Upper lobe of left lung (tissue), 4 donors: ENCODE measurements around the gene DGKA.
A peak's percentile ranks its signal among the peaks of the same experiment; 100 is the strongest.

ENCODE experiments used
- EP300 ChIP-seq, 4 donors: sonication (generic); formaldehyde crosslinking; IDR thresholded peaks; one replicate each; pipeline ENCODE4 v1.5.1; 2017; ENCODE audit warnings: antibody characterized with exemption in 4 of 4, control low read depth in 2 of 4
- POLR2A ChIP-seq, 4 donors: fragments of 450-650 bp; IDR thresholded peaks; one replicate each; pipeline ENCODE4 v1.5.1; 2016 to 2017; ENCODE audit warnings: antibody characterized with exemption in 4 of 4, mild to moderate bottlenecking in 2 of 4
- POLR2AphosphoS5 ChIP-seq, 2 donors: sonication (generic); formaldehyde crosslinking; IDR thresholded peaks; one replicate each; pipeline ENCODE4 v1.5.1; 2017; ENCODE audit warnings: antibody characterized with exemption in 2 of 2
- TF ChIP-seq, protein P1 (sequence below), 6 experiments: fragments of 450-650 bp in 4 of 6; fragments of 200-600 bp in 2 of 6; sonication (generic) in 2 of 6; IDR thresholded peaks; one replicate each; pipeline ENCODE4 v1.5.1; 2016 to 2019; ENCODE audit warnings: antibody characterized with exemption in 6 of 6

DNA sequence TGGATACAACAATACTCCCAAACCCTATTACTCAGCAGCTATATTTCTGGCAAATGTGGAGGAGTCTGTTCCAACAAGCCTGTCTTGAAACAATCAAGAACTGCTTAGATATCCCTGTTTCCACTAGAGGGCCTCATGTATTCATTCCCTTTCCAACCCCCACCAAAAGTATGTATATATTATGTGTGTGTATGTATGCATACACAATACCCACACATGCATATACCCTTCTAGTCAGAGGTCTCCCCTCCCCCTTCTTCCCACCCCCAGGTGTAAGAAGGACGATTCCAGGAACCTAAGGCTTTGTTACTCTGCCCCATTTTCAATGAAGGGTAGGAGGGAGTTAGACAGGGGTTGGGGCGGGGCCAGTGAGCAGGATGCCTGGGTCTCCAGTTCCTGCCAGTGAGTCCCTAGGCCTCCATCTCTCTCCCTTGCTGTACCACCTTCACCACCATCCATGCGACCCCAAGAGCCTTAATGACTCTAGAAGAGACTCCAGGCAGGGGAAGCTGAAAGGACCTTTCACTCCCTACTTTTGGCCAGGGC is at the start of gene DGKA:
- TF ChIP-seq, protein P1, sequence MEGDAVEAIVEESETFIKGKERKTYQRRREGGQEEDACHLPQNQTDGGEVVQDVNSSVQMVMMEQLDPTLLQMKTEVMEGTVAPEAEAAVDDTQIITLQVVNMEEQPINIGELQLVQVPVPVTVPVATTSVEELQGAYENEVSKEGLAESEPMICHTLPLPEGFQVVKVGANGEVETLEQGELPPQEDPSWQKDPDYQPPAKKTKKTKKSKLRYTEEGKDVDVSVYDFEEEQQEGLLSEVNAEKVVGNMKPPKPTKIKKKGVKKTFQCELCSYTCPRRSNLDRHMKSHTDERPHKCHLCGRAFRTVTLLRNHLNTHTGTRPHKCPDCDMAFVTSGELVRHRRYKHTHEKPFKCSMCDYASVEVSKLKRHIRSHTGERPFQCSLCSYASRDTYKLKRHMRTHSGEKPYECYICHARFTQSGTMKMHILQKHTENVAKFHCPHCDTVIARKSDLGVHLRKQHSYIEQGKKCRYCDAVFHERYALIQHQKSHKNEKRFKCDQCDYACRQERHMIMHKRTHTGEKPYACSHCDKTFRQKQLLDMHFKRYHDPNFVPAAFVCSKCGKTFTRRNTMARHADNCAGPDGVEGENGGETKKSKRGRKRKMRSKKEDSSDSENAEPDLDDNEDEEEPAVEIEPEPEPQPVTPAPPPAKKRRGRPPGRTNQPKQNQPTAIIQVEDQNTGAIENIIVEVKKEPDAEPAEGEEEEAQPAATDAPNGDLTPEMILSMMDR (IDR thresholded peaks at IDR 0.05), result peak; percentile 31 to 55 (median 48)
- no peak for TF ChIP-seq POLR2AphosphoS5 (IDR thresholded peaks at IDR 0.05)
- TF ChIP-seq POLR2A (IDR thresholded peaks at IDR 0.05), result peak in 1 of 4 donors; percentile 13
- TF ChIP-seq EP300 (IDR thresholded peaks at IDR 0.05), result no peak
